IPS-18c (cell line): ENCODE results near the gene INPP5D.

Experiments
- H3K4me3 ChIP-seq: 2 replicates; pipeline ENCODE4 v1.7.0; 2013; ENCODE audit warnings: low read depth, mild to moderate bottlenecking, low read length, moderate library complexity; ENCODE audit not compliant: insufficient read depth
- H3K9me3 ChIP-seq: one replicate; pipeline ENCODE4 v1.6.1; 2013; ENCODE audit warnings: mild to moderate bottlenecking, low read length, moderate library complexity; ENCODE audit not compliant: control insufficient read depth, insufficient read depth

INPP5D gene

DNA sequence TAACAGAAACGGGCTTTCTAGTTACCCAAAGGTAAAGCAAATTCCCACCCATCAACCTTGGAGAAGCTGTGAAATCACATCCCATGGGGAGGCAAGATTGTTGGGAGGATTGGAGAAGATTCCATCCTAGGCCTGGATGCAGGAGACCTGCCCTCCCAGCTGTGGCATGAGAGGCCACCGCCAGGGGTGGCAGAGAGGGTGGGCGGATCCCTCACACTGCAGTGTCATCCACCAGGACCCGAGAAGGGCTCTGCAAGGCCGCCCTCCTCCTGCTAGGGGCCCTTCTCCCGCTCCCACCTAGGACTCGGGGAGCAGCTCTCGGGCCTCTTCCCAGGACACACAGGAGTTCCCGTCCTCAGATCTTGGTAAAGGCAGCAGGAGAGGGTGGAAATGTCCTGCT, 175.8 kb downstream of the INPP5D start:
- Histone ChIP-seq H3K9me3 (no peaks in the 10 kb centered on the region), H3K4me3 (no peak overlapping the region)

DNA sequence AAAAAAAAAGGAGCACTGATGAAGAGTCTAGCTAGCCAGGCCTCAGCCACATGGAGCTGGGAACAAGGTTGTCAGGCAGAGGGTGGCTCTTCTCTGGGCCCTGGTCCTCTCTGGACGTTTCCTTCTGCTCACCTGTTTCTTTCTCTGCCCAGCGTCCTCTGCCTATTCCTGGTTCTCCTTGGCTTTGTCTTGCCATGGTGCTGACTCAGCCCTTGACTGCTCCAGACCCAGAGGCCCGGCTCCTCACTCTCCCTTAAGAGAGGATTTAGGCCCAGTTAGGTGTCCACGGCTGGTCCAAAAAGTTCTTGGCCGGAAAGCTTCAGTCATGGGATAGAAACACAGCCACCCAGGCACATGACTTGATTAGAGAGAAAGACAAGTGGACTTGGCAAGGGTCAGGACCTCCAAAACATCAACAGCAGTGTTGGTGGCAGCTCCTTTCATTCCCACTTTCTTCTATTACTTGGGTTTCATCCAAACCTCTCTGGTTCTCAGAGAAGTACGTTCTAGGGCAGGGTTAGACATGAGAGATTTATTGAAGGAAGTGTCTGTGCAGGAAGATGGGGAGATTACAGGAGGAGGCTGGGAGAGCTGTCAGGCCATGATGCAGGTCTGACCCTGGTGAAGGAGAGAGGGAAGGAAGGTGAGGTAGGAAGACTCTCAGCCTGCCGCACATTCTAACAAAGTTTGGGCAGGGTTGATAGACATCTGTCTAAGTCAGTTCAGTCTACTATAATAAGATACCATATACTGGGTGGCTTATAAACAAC, 176.9 kb downstream of the INPP5D start:
- H3K9me3 ChIP-seq = no peaks in the 10 kb centered on the region
- no peak overlapping the region for H3K4me3 ChIP-seq

DNA sequence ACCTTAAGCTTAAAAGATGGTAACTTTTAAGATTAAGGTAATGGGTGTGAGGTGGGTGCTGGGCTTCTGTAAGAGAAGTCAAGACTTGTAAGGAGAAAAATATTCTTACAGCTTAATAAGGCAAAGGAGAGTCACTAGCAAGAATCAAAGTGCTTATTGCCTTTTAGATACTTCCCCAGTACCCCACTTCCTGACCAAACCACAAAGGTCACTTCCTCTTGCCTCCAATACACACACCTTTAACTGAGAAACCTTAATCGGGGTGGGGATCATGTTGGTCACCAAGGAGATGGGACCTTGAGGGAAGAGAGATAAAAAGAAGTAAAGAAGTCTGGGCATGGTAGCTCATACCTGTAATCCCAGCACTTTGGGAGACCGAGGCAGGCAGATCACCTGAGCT, 180.8 kb downstream of the INPP5D start:
- Histone ChIP-seq H3K9me3 (no peaks in the 10 kb centered on the region), H3K4me3 (no peak overlapping the region)

DNA sequence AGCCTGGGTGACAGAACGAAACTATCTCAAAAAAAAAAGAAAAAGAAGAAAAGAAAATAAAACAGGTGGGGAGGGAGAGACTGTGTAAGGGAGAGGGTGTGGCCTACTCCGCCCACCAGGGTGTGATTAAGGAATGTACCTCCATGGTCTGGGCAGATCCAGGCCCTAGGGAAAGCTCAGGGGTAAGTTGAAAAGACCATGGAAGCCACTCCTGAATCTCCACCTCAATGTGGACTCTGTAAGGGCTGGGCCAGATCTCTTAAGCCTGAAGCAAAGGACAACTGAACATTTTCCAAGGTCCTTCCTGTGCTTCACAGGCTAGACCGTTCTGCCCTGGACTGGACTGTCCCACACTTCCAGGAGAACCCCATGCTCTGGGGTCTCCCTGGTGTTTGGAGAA, 181.7 kb downstream of the INPP5D start:
- Histone ChIP-seq H3K4me3 (no peak overlapping the region), H3K9me3 (no peaks in the 10 kb centered on the region)

DNA sequence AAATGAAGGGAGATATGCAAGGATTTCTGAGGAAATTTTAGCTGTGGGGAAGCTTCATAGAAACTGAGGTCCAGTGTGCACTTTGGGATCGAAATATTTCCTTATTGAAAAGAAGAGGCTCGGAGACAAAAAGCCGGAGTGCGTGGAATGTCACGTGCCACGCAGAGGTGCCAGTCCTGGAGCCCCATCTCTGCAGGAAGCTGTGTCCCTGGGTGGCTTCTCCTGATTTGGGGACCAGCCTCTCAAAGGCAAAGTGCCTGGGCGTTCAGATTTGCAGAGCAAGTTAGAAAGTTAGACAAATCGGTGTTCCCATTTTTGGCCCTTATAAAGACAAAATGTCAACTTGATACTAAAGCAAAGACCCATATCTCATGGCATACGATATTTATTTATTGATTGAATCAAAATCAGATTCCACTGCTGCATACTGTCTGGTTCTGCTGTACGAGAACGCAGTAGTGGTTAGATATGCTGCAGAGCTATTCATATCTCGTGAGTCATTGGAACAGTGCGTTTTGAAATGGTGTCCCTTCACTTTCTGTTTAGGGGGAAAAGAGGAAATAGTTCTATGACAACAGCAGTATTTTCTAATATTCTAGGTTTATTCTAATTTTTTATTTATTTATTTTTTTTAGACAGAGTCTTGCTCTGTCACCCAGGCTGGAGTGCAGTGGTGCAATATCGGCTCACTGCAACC, 182.2 kb downstream of the INPP5D start:
- H3K4me3 ChIP-seq = no peak overlapping the region
- H3K9me3 ChIP-seq = no peaks in the 10 kb centered on the region

DNA sequence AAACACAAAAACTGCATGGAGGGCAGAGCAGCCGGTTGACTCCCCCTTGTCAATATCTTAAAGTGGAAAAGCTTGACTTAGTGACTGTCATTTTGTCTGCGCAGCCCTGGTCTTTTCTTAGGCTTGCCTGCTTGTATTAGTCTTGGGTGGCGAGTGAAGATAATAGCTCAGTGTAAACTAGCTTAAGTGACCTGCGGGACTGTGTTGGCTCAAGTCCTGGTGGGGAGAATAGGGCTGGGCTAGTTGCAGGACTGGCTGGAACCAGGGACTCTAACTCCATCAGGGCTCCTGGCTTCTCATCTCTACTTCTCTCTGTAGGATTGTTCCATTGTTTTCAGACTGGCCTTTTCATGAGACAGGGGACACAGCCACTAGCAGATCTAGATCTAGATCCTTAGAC, 183.2 kb downstream of the INPP5D start:
- H3K9me3 ChIP-seq = no peaks in the 10 kb centered on the region

DNA sequence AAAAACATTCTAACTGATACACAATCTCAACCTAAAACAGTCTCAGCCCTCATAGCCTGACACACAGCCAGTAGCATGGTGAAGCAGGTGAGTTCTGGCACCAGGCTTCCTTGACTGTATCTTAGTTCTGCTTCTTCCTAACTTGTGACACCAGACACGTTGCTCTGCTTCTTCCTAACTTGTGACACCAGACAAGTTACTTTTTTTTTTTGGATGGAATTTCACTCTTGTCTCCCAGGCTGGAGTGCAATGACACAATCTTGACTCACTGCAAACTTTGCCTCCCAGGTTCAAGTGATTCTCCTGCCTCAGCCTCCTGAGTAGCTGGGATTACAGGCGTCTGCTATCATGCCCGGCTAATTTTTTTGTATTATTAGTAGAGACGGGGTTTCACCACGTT, 184.7 kb downstream of the INPP5D start:
- H3K9me3 ChIP-seq = no peaks in the 10 kb centered on the region

More for the DNA sequence above, 183.2 kb downstream of the INPP5D start:
- no peak overlapping the region for H3K4me3 ChIP-seq

DNA sequence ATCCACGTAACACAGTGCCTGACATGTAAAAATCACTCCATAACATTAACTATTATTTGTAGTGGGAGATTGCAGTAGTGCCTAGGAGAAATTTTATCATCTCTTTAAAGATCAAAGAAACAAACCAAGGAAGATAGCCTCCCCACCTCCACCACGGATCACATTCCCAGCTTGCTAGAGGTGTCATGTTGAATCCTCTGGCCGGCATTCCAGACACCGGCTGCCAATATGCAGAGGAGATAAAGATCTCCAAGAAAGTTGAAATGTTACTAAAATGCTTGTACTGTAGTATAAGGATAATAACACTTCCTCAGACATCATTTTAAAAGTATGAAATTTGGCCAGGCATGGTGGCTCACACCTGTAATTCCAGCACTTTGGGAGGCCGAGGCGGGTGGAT, 185.3 kb downstream of the INPP5D start:
- Histone ChIP-seq H3K9me3 (no peaks in the 10 kb centered on the region), H3K4me3 (no peak overlapping the region)

More for the DNA sequence above, 184.7 kb downstream of the INPP5D start:
- H3K4me3 ChIP-seq = no peak overlapping the region

DNA sequence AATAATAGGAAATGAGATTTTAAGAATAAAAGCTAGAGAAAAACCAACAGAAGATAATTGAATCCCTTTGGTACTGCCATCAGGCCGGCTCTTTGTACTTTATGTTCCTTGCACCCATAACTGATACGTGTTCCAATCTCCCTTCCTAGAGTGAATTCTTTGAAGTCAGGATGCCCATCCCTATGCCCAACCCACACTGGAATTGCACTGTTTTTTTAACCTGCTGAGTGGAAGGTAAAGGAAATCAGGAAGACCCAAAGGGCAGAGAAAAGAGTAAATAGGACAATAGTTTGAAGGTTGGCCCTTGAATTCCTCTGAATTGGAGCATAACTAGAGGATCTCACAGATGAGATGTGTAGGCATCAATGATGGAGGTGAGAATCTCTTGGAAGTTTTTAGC, 187.0 kb downstream of the INPP5D start:
- Histone ChIP-seq H3K9me3 (peaks cover 2% of the 10 kb centered on the region), H3K4me3 (no peak overlapping the region)

DNA sequence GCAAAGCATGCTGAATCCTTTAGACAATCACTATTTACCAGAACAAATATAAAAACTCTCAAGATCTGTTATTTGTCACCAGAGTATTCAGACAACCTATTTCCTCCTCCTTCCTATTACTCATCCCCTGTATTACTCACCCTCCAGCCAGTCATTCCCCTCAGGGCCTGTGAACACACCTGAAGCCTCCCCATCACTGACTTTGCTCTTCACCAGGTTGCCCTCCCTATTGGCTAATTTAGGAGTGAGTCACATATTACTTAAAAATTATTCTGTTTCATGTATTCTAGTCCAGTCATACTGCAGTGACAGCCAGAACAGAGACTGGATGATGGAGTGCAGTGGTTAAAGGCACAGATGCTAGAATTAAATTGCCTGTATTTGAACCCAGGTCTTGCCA, 187.6 kb downstream of the INPP5D start:
- H3K9me3 ChIP-seq = peaks cover 2% of the 10 kb centered on the region
- H3K4me3 ChIP-seq = no peak overlapping the region

DNA sequence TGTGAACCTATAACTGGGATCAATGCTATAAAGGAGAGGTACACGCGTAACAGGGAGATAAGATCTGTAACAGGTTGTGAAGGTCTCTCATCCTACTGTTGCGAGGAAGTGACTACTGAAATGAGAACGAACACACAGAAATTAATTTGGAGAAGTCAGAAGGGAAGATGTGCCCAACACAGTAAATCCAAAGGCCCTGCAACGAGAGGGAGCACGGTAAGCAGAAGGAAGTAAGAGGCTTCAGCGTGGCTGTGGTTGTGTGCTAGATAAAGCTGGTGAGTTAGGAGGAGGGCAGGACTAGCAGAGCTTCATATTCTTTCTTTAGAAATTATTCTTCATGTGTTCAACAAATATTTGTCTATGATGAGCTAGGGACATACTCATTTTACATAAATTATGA, 188.9 kb downstream of the INPP5D start:
- Histone ChIP-seq H3K4me3 (no peak overlapping the region), H3K9me3 (peaks cover 2% of the 10 kb centered on the region)

DNA sequence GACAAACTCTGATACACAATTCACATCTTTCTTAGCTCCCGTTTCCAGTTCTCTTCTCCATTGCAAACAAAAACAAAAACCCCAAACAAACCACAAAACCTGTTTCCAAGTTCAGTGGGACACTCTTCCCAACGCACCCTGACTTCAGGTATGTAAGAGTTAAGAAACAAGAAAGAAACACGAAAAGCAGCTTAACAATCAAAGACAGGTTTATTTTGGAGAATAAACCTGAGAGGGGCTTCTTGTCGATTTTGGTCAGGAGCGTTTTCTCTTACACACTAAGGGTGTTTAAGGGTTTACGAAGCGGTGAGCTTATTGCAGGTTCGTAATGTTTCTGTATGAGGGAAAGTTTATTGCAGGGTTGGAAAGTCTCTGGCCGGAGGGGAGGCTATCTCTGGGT, 190.4 kb downstream of the INPP5D start:
- no peak overlapping the region for H3K4me3 ChIP-seq
- H3K9me3 ChIP-seq = peaks cover 2% of the 10 kb centered on the region

DNA sequence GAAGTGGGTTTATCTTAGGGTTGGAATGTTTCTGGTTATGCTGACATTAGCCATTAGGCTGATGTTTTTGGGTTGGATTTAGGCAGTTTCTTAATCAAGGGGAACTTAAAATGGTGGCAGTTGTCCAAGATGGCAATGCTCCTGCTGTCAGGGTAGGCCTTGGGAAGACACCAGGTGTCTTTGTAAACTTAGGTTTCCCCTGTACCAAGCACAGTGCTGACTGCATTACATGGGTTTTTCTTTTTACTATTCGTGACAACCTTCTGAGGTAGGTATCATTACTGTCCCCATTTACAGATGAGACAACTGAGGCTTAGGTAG, 190.8 kb downstream of the INPP5D start:
- Histone ChIP-seq H3K4me3 (no peak overlapping the region), H3K9me3 (peaks cover 2% of the 10 kb centered on the region)

DNA sequence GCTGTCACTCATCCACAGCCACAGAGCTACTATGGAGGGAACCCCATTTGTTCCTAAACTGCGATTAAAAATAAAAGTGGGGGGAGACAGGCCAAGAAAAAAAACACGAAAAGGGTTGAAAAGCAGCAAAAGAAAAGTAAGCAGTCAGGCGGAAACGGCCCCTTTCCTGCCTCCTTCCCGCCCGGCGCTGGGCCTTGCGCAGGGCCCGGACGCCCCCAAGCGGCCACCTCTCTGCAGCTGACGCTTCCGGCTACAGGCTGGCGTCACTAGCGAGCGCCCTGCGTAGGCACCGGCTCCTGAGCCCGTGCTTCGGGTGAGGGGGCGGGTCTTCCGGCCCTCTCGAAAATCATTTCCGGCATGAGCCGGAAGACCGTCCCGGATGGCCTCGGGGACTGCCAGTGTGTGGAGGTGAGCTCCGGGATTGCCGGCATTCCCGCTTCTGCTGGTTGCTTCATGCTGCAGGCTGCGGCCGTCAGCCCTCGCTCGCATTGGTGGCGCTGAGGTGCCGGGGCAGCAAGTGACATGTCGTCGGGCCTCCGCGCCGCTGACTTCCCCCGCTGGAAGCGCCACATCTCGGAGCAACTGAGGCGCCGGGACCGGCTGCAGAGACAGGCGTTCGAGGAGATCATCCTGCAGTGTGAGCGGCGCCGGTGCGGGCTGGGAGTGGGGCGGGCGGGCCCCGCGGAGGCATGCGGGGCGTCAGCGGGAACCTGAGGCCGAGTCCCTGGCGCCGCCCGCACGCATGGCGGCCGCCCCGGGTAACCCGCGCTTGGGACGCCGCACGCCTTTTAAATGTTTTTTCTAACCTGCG, 191.4 kb downstream of the INPP5D start, which contains the start of gene ATG16L1:
TSS of gene ATG16L1 (plus strand) at position 368 of the 811 bp plus-strand sequence. CDS start at position 523, 155 bp downstream.
- peak within 1 kb of the TSS; percentile 97 for H3K4me3 ChIP-seq
- H3K9me3 ChIP-seq = peaks cover 2% of the 10 kb centered on the region

DNA sequence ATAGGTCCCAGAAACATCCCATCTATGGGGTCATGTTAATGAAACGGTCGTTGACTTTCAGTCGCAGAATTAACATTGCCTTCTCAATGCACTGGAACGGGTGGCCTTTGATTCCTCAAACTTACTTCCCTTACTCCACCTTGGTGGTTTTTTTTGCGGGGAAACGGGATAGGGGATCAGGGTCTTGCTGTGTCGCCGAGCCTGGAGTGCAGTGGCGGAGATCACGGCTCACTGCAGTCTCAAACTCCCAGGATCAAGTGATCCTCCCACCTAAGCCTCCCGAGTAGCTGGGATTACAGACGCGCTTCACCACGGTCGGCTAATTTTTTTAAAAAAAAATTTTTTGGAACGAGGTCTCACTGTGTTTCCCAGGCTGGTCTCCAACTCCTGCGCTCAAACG, 192.1 kb downstream of the INPP5D start:
- peak overlapping the region; percentile 97 for H3K4me3 ChIP-seq
- H3K9me3 ChIP-seq = peaks cover 2% of the 10 kb centered on the region

DNA sequence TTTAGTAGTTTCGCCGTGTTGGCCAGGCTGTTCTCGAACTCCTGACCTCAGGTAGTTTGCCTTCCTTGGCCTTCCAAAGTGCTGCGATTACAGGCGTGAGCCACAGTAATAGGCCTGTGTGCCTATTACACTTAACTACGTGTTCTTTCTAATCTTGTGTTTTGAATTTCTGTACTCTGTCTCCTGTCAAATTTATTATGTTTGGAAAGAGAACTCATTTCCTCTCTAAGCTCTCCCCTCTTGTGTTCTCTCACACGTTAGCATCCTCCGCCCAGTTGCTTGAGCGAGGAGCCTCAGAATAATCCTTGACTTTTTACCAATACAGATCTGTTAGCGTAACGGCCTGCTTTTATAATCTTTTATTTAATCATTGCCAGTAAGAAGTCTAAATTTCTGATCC, 195.0 kb downstream of the INPP5D start:
- peaks cover 2% of the 10 kb centered on the region for H3K9me3 ChIP-seq
- no peak overlapping the region for H3K4me3 ChIP-seq

DNA sequence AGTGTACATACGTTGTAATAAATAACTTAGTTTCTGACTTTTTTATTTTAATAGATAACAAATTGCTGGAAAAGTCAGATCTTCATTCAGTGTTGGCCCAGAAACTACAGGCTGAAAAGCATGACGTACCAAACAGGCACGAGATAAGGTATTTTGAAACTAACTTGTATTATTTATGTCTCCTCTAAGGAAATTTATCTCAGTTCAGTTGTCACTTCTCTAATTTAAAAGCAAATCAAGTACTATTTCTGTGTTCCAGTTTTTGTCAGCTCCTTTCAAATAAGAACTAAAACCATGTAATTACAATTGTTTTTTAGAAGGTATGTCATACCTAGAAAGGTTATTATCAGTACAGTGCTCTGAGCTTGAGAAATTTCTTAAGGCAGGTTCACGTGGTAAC, 195.9 kb downstream of the INPP5D start:
- no peak overlapping the region for H3K4me3 ChIP-seq
- peaks cover 2% of the 10 kb centered on the region for H3K9me3 ChIP-seq
